HepG2 (cell line): ENCODE data around the gene CELF4. TPM values are rescaled to one million over a fixed set of nuclear protein-coding genes. Genes with fewer than 3 reads are reported as not detected.
A peak's percentile ranks its signal among the peaks of the same experiment; 100 is the strongest.

Experiments used
- ARNTL ChIP-seq: sonication (generic); formaldehyde crosslinking; IDR thresholded peaks from 2 replicates; pipeline ENCODE4 v1.4.0; 2020; ENCODE audit warnings: mild to moderate bottlenecking, missing genetic modification reagents
- CEBPB ChIP-seq: IDR thresholded peaks from 2 replicates; pipeline ENCODE4 v1.6.1; 2011; ENCODE audit warnings: low read depth, low read length, improper control_type of control experiment, borderline replicate concordance
- FLYWCH1 ChIP-seq: sonication (generic); formaldehyde crosslinking; IDR thresholded peaks from 2 replicates; pipeline ENCODE4 v1.8.1; 2023; ENCODE audit warnings: mild to moderate bottlenecking, missing genetic modification reagents
- GTF3A ChIP-seq: sonication (generic); formaldehyde crosslinking; conservative IDR thresholded peaks from 2 replicates; pipeline ENCODE4 v1.4.0; 2020; ENCODE audit warnings: mild to moderate bottlenecking, missing genetic modification reagents
- GZF1 ChIP-seq: sonication (generic); formaldehyde crosslinking; IDR thresholded peaks from 2 replicates; pipeline ENCODE4 v1.5.1; 2020; ENCODE audit warnings: mild to moderate bottlenecking, missing genetic modification reagents
- KLF13 ChIP-seq: sonication (generic); formaldehyde crosslinking; IDR thresholded peaks from 2 replicates; pipeline ENCODE4 v1.4.0; 2020; ENCODE audit warnings: mild to moderate bottlenecking, missing genetic modification reagents
- MED8 ChIP-seq: sonication (generic); formaldehyde crosslinking; IDR thresholded peaks from 2 replicates; pipeline ENCODE4 v1.8.1; 2023; ENCODE audit warnings: mild to moderate bottlenecking, missing genetic modification reagents; ENCODE audit not compliant: insufficient replicate concordance
- PRPF4 ChIP-seq: fragments of 200-400 bp; formaldehyde crosslinking; IDR thresholded peaks from 2 replicates; pipeline ENCODE4 v1.6.1; 2016; ENCODE audit warnings: low read length, low read depth; ENCODE audit not compliant: poor library complexity, severe bottlenecking
- RFX5 ChIP-seq: IDR thresholded peaks from 2 replicates; pipeline ENCODE4 v1.6.1; 2011; ENCODE audit warnings: low read depth, low read length, improper control_type of control experiment
- SNAI1 ChIP-seq: sonication (generic); formaldehyde crosslinking; IDR thresholded peaks from 2 replicates; pipeline ENCODE4 v1.5.0; 2020; ENCODE audit warnings: mild to moderate bottlenecking, missing genetic modification reagents, borderline replicate concordance
- ZBTB1 ChIP-seq: sonication (generic); formaldehyde crosslinking; IDR thresholded peaks from 2 replicates; pipeline ENCODE4 v1.4.0; 2020; ENCODE audit warnings: missing genetic modification reagents, borderline replicate concordance
- ZMYM4 ChIP-seq: sonication (generic); formaldehyde crosslinking; IDR thresholded peaks from 2 replicates; pipeline ENCODE4 v1.8.1; 2023; ENCODE audit warnings: mild to moderate bottlenecking, missing genetic modification reagents
- ZNF180 ChIP-seq: sonication (generic); formaldehyde crosslinking; IDR thresholded peaks from 2 replicates; pipeline ENCODE4 v1.4.0; 2020; ENCODE audit warnings: low read depth, missing genetic modification reagents, borderline replicate concordance
- ZNF224 ChIP-seq: sonication (generic); formaldehyde crosslinking; IDR thresholded peaks from 2 replicates; pipeline ENCODE4 v1.5.0; 2020; ENCODE audit warnings: mild to moderate bottlenecking, missing genetic modification reagents
- ZNF33B ChIP-seq: sonication (generic); formaldehyde crosslinking; IDR thresholded peaks from 2 replicates; pipeline ENCODE4 v1.5.1; 2020; ENCODE audit warnings: mild to moderate bottlenecking, missing genetic modification reagents
- ZSCAN22 ChIP-seq: sonication (generic); formaldehyde crosslinking; IDR thresholded peaks from 2 replicates; pipeline ENCODE4 v1.4.0; 2020; ENCODE audit warnings: mild to moderate bottlenecking, missing genetic modification reagents
- polyA plus RNA-seq, 8 experiments: library from polyadenylated mRNA; depleted of rRNA in 3 of 8; stranded (reverse) in 7 of 8; unstranded in 1 of 8; fragments of >200 nt; fragmentation: Illumina TruSeq in 4 of 8; extraction: Trizol in 4 of 8; gene quantifications; 2 replicates each; pipeline versions ENCODE4 v1.2.1 to v1.2.3, GENCODE V29; 2011 to 2016; ENCODE audit warnings: low read depth in 4 of 8, missing spikeins in 1 of 8, mixed read lengths in 1 of 8; ENCODE audit not compliant: insufficient read depth in 1 of 8
- total RNA-seq, 5 experiments: library from RNA; depleted of rRNA; stranded (reverse); fragments of >200 nt; fragmentation: Illumina TruSeq; extraction: Trizol; gene quantifications; 2 replicates each; pipeline ENCODE4 v1.2.3, GENCODE V29; 2016; ENCODE audit warnings: low read depth in 1 of 5
- TF ChIP-seq, protein P1 (sequence below): IDR thresholded peaks from 2 replicates; pipeline ENCODE4 v1.6.1; 2016; ENCODE audit warnings: missing compliant biosample characterization, missing genetic modification reagents, borderline replicate concordance
- TF ChIP-seq, protein P2 (sequence below): fragments of 450-650 bp; IDR thresholded peaks from 2 replicates; pipeline ENCODE4 v1.6.1; 2016
- TF ChIP-seq, protein P3 (sequence below): IDR thresholded peaks from 2 replicates; pipeline ENCODE4 v1.6.1; 2016; ENCODE audit warnings: missing compliant biosample characterization, missing genetic modification reagents, borderline replicate concordance
- TF ChIP-seq, protein P4 (sequence below): sonication (generic); formaldehyde crosslinking; IDR thresholded peaks from 2 replicates; pipeline ENCODE4 v1.5.1; 2020; ENCODE audit warnings: mild to moderate bottlenecking, moderate library complexity, missing genetic modification reagents
- TF ChIP-seq, protein P5 (sequence below): IDR thresholded peaks from 2 replicates; pipeline ENCODE4 v1.6.1; 2016; ENCODE audit warnings: missing genetic modification reagents, missing compliant biosample characterization
- TF ChIP-seq, protein P6 (sequence below): sonication (generic); formaldehyde crosslinking; IDR thresholded peaks from 2 replicates; pipeline ENCODE4 v1.4.0; 2020; ENCODE audit warnings: missing genetic modification reagents; ENCODE audit errors: not compliant biosample characterization

CELF4 gene
- total and polyA plus RNA-seq, 2 of the 13 experiments (the other 11 are each of a cell fraction or from before 2014, with no cell fraction given): not detected

DNA sequence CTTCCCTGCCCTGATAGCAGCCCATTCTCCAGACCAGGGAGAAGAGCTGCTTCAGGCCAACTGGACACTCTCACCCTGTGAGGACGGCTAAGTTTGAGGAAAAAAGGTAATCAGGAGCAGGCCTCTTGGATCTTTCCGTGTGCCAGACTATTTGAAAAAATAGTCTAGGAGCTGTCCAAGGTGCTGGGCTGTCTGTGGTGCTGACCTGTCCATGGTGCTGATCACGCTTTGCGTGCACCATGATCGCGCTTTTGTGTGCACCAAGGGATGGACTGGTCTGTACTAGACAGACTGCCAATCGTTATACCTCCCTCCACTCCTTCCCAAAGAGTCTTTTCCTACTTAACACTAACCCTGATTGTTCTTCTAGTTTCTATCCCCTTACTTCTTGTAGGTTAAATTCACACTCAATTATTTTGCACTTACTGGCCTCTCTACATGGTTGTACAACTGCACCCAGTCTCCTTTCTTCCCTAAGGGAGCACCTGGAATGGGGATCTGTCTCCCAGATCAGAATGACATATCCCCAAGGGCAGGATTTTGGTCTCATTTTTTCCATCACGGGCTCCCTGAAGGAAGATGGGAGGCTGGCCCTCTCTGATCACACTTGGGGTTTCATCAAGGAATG is 295.4 kb downstream of the CELF4 start (continued):
- TF ChIP-seq, protein P1, sequence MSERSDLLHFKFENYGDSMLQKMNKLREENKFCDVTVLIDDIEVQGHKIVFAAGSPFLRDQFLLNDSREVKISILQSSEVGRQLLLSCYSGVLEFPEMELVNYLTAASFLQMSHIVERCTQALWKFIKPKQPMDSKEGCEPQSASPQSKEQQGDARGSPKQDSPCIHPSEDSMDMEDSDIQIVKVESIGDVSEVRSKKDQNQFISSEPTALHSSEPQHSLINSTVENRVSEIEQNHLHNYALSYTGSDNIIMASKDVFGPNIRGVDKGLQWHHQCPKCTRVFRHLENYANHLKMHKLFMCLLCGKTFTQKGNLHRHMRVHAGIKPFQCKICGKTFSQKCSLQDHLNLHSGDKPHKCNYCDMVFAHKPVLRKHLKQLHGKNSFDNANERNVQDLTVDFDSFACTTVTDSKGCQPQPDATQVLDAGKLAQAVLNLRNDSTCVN: peak; percentile 99
- TF ChIP-seq GTF3A (CRISPR knock-in tag) (no peak), RFX5 (no peak), KLF13 (peak; percentile 100), ZNF224 (CRISPR knock-in tag) (peak; percentile 99), SNAI1 (CRISPR knock-in tag) (peak; percentile 100), PRPF4 (no peak), MED8 (CRISPR knock-in tag) (peak; percentile 59), ZNF33B (CRISPR knock-in tag) (peak; percentile 100), GZF1 (CRISPR knock-in tag) (peak; percentile 97), ZMYM4 (CRISPR knock-in tag) (peak; percentile 97), ARNTL (peak; percentile 98), FLYWCH1 (peak; percentile 99), ZBTB1 (CRISPR knock-in tag) (peak; percentile 99), CEBPB (no peak), ZSCAN22 (CRISPR knock-in tag) (peak; percentile 95), ZNF180 (CRISPR knock-in tag) (peak; percentile 99; the same call in 1 of the 2 replicates)
- TF ChIP-seq, protein P2, sequence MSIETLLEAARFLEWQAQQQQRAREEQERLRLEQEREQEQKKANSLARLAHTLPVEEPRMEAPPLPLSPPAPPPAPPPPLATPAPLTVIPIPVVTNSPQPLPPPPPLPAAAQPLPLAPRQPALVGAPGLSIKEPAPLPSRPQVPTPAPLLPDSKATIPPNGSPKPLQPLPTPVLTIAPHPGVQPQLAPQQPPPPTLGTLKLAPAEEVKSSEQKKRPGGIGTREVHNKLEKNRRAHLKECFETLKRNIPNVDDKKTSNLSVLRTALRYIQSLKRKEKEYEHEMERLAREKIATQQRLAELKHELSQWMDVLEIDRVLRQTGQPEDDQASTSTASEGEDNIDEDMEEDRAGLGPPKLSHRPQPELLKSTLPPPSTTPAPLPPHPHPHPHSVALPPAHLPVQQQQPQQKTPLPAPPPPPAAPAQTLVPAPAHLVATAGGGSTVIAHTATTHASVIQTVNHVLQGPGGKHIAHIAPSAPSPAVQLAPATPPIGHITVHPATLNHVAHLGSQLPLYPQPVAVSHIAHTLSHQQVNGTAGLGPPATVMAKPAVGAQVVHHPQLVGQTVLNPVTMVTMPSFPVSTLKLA: no peak
- TF ChIP-seq, protein P3, sequence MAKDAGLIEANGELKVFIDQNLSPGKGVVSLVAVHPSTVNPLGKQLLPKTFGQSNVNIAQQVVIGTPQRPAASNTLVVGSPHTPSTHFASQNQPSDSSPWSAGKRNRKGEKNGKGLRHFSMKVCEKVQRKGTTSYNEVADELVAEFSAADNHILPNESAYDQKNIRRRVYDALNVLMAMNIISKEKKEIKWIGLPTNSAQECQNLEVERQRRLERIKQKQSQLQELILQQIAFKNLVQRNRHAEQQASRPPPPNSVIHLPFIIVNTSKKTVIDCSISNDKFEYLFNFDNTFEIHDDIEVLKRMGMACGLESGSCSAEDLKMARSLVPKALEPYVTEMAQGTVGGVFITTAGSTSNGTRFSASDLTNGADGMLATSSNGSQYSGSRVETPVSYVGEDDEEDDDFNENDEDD (CRISPR knock-in tag): peak; percentile 90; the same call in 1 of the 2 replicates
- TF ChIP-seq, protein P4, sequence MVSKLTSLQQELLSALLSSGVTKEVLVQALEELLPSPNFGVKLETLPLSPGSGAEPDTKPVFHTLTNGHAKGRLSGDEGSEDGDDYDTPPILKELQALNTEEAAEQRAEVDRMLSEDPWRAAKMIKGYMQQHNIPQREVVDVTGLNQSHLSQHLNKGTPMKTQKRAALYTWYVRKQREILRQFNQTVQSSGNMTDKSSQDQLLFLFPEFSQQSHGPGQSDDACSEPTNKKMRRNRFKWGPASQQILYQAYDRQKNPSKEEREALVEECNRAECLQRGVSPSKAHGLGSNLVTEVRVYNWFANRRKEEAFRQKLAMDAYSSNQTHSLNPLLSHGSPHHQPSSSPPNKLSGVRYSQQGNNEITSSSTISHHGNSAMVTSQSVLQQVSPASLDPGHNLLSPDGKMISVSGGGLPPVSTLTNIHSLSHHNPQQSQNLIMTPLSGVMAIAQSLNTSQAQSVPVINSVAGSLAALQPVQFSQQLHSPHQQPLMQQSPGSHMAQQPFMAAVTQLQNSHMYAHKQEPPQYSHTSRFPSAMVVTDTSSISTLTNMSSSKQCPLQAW (CRISPR knock-in tag): peak; percentile 82
- TF ChIP-seq, protein P5, sequence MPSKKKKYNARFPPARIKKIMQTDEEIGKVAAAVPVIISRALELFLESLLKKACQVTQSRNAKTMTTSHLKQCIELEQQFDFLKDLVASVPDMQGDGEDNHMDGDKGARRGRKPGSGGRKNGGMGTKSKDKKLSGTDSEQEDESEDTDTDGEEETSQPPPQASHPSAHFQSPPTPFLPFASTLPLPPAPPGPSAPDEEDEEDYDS (CRISPR knock-in tag): peak; percentile 92
- TF ChIP-seq, protein P6, sequence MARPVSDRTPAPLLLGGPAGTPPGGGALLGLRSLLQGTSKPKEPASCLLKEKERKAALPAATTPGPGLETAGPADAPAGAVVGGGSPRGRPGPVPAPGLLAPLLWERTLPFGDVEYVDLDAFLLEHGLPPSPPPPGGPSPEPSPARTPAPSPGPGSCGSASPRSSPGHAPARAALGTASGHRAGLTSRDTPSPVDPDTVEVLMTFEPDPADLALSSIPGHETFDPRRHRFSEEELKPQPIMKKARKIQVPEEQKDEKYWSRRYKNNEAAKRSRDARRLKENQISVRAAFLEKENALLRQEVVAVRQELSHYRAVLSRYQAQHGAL (CRISPR knock-in tag): peak; percentile 100
